Tibial nerve (tissue), 4 donors: ENCODE results near the gene GRM7.

ENCODE experiments used
- CTCF ChIP-seq, 5 experiments: fragments of 200-600 bp in 3 of 5; fragments of 450-650 bp in 2 of 5; sonication (generic) in 3 of 5; IDR thresholded peaks; one replicate each; pipeline ENCODE4 v1.5.1; 2016 to 2019; ENCODE audit warnings: antibody characterized with exemption in 5 of 5, mild to moderate bottlenecking in 3 of 5, moderate library complexity in 2 of 5
- EP300 ChIP-seq, 2 donors: sonication (generic); formaldehyde crosslinking; IDR thresholded peaks; one replicate each; pipeline ENCODE4 v1.6.1; 2017; ENCODE audit warnings: antibody characterized with exemption in 2 of 2, mild to moderate bottlenecking in 1 of 2
- POLR2A ChIP-seq, 2 donors: fragments of 450-650 bp; IDR thresholded peaks; one replicate each; pipeline ENCODE4 v1.6.1; 2017; ENCODE audit warnings: antibody characterized with exemption in 2 of 2, mild to moderate bottlenecking in 2 of 2, moderate library complexity in 2 of 2

- TF ChIP-seq CTCF (IDR thresholded peaks at IDR 0.05) (no peak), POLR2A (IDR thresholded peaks at IDR 0.05) (no peak), EP300 (IDR thresholded peaks at IDR 0.05) (no peak)
Observed at GRCh38 chr3:7508821-7509220, 647.9 kb downstream of the GRM7 start.
